Measurements from ENCODE around the gene PRDM16. TPM values are rescaled to one million over a fixed set of nuclear protein-coding genes. Genes with fewer than 3 reads are reported as not detected.

The PRDM16 gene
- polyA plus RNA-seq, 1 experiment, result 0.06 TPM

DNA sequence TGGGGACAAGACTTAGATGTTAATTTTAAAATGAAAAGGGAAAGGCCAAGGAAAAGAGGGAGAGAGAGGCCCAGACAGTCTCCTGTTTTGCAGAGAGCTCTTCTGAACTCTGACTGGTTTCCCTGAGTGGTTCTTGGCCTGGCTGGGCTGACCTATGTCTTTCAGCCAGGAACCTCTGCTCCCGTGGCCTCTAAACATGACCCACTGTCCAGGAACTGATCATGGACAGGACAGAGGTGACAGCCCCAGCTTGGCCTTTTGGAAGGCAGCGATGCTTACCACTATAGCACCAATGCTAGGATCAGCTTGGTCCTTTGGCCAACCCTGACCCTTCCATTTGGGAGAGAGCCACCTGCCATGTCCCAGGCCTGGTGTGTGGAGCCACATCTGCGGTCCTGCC is 55.2 kb downstream of the PRDM16 start:
- ChIA-PET CTCF (no interaction called here), POLR2A (no interaction called here)
- Histone ChIP-seq H3K9me3 (ENCODE audit: control insufficient read depth, insufficient read depth, low read length) (peaks cover 28% of the 10 kb centered on the region; the same call in 1 of the 2 replicates), H3K27ac (ENCODE audit: low read depth, low read length) (no peak overlapping the region), H3K27me3 (ENCODE audit: control insufficient read depth, insufficient read depth, low read length) (no peaks in the 10 kb centered on the region), H3K4me3 (ENCODE audit: low read depth, low read length) (no peak overlapping the region)
- TF ChIP-seq CTCF (IDR thresholded peaks at IDR 0.05; ENCODE audit: low read depth, low read length), result no peak
- no peak for DNase-seq (ENCODE audit: low read depth, low spot score)

DNA sequence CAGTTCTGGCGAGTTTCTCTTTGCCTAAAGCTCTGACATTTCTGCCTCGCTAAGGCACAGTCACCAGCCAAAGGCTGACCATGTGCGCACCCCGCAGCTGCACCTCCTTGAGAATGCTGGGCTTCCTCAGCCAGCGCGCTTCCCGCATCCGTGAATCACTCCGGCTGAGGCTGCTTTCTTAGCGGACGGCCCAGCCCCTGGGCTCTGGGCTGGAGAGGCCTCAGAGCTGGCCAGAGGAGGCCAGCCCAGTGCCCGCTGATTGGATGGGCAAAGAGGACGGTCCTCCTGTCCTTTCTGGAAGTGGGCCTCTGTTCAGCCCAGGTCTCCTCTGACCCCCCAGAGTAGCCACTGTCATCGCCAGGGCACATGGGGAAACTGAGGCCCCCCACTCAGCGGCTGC is 56.1 kb downstream of the PRDM16 start:
- CTCF ChIA-PET, result no interaction called here

GRCh38 chr1:3125546-3126368 is 56.8 kb downstream of the PRDM16 start:
- H3K4me3 ChIP-seq (ENCODE audit: low read depth, low read length), result no peak overlapping the region
- no peak for TF ChIP-seq CTCF (IDR thresholded peaks at IDR 0.05; ENCODE audit: low read depth, low read length)
- ChIA-PET CTCF (no interaction called here), POLR2A (no interaction called here)
- DNase-seq (ENCODE audit: low read depth, low spot score), result no peak
- H3K9me3 ChIP-seq (ENCODE audit: control insufficient read depth, insufficient read depth, low read length), result peaks cover 14% of the 10 kb centered on the region; the same call in 1 of the 2 replicates
- H3K27ac ChIP-seq (ENCODE audit: low read depth, low read length), result no peak overlapping the region
- H3K27me3 ChIP-seq (ENCODE audit: control insufficient read depth, insufficient read depth, low read length), result no peaks in the 10 kb centered on the region

More for the DNA sequence above, 56.1 kb downstream of the PRDM16 start:
- DNase-seq (ENCODE audit: low read depth, low spot score), result no peak
- no peaks in the 10 kb centered on the region for H3K27me3 ChIP-seq (ENCODE audit: control insufficient read depth, insufficient read depth, low read length)
- POLR2A ChIA-PET, result no interaction called here
- peaks cover 20% of the 10 kb centered on the region; the same call in 1 of the 2 replicates for H3K9me3 ChIP-seq (ENCODE audit: control insufficient read depth, insufficient read depth, low read length)
- H3K4me3 ChIP-seq (ENCODE audit: low read depth, low read length), result no peak overlapping the region
- H3K27ac ChIP-seq (ENCODE audit: low read depth, low read length), result no peak overlapping the region
- TF ChIP-seq CTCF (IDR thresholded peaks at IDR 0.05; ENCODE audit: low read depth, low read length), result no peak

GRCh38 chr1:3126756-3127678 is 58.0 kb downstream of the PRDM16 start:
- TF ChIP-seq CTCF (IDR thresholded peaks at IDR 0.05; ENCODE audit: low read depth, low read length), result no peak
- Histone ChIP-seq H3K4me3 (ENCODE audit: low read depth, low read length) (no peak overlapping the region), H3K27ac (ENCODE audit: low read depth, low read length) (no peak overlapping the region), H3K9me3 (ENCODE audit: control insufficient read depth, insufficient read depth, low read length) (peaks cover 5% of the 10 kb centered on the region; the same call in 1 of the 2 replicates), H3K27me3 (ENCODE audit: control insufficient read depth, insufficient read depth, low read length) (no peaks in the 10 kb centered on the region)
- no peak for DNase-seq (ENCODE audit: low read depth, low spot score)
- ChIA-PET POLR2A (no interaction called here), CTCF (no interaction called here)

GRCh38 chr1:3127738-3128137 is 58.7 kb downstream of the PRDM16 start:
- peaks cover 5% of the 10 kb centered on the region; the same call in 1 of the 2 replicates for H3K9me3 ChIP-seq (ENCODE audit: control insufficient read depth, insufficient read depth, low read length)
- no peak overlapping the region for H3K4me3 ChIP-seq (ENCODE audit: low read depth, low read length)
- TF ChIP-seq CTCF (IDR thresholded peaks at IDR 0.05; ENCODE audit: low read depth, low read length), result no peak
- POLR2A ChIA-PET, result no interaction called here
- DNase-seq (ENCODE audit: low read depth, low spot score), result no peak
- CTCF ChIA-PET, result no interaction called here
- H3K27me3 ChIP-seq (ENCODE audit: control insufficient read depth, insufficient read depth, low read length), result no peaks in the 10 kb centered on the region
- H3K27ac ChIP-seq (ENCODE audit: low read depth, low read length), result no peak overlapping the region

Measured in AG04450 (cell line).